Dendritic cell treated with granulocyte-macrophage colony-stimulating factor and Interleukin-4, amounts not matched to agents 40 ng/mL and 50 ng/mL, for 4 days (primary cell): Measurements from ENCODE around the gene CACNA1B.

Experiments used
- H3K27ac Mint-ChIP-seq: one replicate; pipeline ENCODE4 v1.8.0; 2022; ENCODE audit warnings: mild to moderate bottlenecking, mixed read lengths
- H3K27me3 Mint-ChIP-seq: one replicate; pipeline ENCODE4 v1.8.0; 2022; ENCODE audit warnings: mild to moderate bottlenecking, mixed read lengths
- H3K36me3 Mint-ChIP-seq: one replicate; pipeline ENCODE4 v1.8.0; 2022; ENCODE audit warnings: low read depth, mixed read lengths
- H3K4me1 Mint-ChIP-seq: one replicate; pipeline ENCODE4 v1.8.0; 2022; ENCODE audit warnings: low read depth, mixed read lengths
- H3K4me3 Mint-ChIP-seq: one replicate; pipeline ENCODE4 v1.8.0; 2022; ENCODE audit warnings: mild to moderate bottlenecking, moderate library complexity, mixed read lengths
- H3K9me3 Mint-ChIP-seq: one replicate; pipeline ENCODE4 v1.8.0; 2022; ENCODE audit warnings: mixed read lengths
- intact Hi-C: fragments of 100-400 bp; cut with micrococcal nuclease; formaldehyde crosslinking; loops from one replicate; pipeline ENCODE4 v1.15.0; 2022

The CACNA1B gene

DNA sequence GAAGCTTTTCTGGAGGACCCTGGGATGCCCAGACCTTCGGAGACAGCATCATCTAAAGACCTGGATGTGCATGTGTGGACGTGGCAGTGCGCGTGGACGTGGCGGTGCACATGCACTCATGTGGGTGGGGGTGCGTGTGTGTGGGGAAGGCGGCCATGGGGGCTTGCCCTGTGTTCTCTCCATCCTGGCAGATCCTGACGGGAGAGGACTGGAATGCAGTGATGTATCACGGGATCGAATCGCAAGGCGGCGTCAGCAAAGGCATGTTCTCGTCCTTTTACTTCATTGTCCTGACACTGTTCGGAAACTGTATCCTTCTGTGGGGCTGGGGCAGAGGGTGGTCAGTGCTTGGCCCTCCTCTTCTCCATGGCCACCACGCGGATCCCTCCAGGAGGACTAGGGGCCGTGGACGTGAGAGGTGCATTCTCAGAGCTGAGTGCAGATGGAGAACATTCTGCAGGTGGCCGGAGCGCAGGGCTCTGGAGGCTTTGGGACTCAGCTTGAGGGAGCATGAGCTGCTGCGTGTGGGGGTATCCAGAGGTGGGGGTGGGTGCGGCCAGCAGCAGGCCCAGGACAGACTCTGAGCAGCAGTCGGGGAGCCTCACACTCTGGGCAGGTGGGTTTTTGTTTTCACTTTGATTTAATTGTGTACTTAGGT, 129.1 kb downstream of the CACNA1B start:
- H3K27me3 Mint-ChIP-seq: peaks cover 5% of the 10 kb centered on the region
- intact Hi-C loops: no loop called here
- no peak overlapping the region for H3K4me3 Mint-ChIP-seq
- H3K9me3 Mint-ChIP-seq: no peaks in the 10 kb centered on the region
- H3K4me1 Mint-ChIP-seq: no peaks in the 10 kb centered on the region
- H3K36me3 Mint-ChIP-seq: no peaks in the 10 kb centered on the region
- no peak overlapping the region for H3K27ac Mint-ChIP-seq

DNA sequence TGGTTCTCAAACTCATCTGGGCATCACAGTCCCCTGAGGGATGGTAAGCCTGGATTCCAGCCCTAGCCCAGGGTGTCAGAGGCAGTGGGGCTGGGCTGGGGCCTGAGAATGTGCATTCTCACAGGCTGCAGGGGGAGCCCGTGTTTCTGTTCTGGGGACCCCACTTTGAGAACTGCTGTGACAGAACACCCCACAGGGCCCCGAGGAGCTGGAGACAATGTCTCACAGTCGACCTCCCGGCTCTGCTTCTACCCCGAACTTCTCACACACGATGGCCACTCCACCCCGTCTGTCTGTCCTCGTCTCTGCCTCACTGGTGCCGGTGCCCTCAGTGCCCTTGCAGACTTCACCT, 130.0 kb downstream of the CACNA1B start:
- intact Hi-C loops: no loop called here
- Mint-ChIP-seq H3K36me3 (no peaks in the 10 kb centered on the region), H3K27ac (no peak overlapping the region), H3K27me3 (peaks cover 5% of the 10 kb centered on the region), H3K9me3 (no peaks in the 10 kb centered on the region), H3K4me3 (no peak overlapping the region), H3K4me1 (no peaks in the 10 kb centered on the region)

DNA sequence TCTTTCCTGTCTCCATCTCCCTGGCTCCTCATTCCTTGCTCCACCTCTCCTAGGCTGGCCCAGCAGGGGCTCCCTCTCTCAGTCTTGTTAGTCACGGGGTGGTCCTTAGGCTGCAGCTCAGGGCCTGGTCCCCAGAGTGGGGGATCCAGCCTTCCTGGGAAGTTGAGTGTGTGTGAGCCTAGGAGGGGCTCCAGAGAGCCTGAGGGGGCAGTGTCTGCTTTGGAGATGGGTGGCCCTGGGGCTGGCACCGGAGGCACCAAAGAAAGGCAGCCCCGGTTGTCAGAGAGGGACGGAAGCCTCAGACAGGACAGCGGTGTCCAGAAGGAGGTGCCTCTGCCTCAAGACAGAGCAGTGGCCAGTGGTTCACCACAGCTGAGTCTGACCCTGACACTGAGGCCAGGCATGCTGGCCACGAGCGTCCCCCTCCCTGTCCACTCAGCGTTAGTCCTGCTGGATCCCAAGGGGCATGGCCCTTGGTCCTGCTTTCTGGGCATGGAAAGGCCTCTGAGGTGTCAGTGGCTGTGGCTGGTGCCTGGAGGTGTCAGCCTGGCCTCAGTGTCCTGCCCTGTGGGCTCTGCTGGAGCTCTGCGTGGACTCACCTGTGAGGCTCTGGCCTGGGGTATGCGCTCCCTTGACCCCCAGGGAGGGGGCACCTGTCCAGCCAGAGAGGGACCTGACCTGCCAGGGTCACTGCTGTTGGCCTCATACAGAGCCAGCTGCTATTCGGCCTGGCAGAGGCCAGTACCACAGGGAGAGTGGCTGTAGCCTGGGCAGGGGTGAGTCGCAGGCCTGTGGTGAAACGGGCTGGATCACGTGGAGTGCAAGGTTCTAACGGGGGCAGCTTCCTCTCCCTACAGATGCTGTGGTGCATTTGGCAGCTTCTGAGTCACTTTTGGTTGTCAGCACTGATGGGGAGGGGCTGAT, 130.6 kb downstream of the CACNA1B start:
- Mint-ChIP-seq H3K36me3 (no peaks in the 10 kb centered on the region), H3K4me3 (no peak overlapping the region), H3K27ac (no peak overlapping the region), H3K27me3 (peaks cover 5% of the 10 kb centered on the region), H3K9me3 (no peaks in the 10 kb centered on the region), H3K4me1 (no peaks in the 10 kb centered on the region)
- intact Hi-C loops: no loop called here

DNA sequence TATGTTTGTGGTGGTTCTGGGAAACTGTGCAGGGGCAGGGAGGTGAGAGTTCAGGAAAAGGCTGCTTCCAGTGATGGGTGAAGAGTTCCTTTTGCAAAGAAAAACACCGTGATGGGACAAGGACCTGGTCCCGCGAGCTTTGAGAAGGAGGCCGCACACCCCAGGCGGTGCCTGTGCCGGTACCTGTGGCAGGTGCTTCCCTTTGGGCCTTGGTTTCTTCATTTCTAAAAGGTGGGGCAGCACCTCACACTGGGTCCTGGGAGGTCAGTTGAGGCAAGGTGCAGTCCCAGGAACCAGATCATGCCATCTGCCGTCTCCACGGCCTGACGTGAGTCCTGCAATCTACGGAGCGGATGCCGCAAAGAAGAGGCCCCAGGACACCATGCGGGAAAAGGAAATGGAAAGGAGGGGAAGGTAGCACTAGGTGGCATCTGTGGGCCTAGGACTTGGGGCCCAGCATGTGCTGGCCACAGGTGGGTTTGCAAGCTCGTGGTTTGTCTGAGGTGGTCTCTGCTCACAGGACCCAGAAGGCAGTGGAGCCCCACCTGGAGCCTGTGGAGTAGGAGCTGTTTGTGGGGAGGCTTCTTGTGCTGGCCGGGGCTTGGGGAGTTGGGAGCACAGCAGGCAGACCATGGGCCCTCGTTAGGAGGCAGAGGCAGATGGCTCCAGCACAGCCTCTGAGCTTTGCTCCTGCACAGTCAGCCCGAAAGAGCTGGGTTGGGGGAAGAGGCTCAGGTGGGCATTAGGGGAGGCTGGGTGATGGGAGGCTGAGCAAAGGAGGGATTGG, 131.6 kb downstream of the CACNA1B start:
- no peak overlapping the region for H3K27ac Mint-ChIP-seq
- intact Hi-C loops: no loop called here
- peaks cover 3% of the 10 kb centered on the region for H3K27me3 Mint-ChIP-seq
- no peaks in the 10 kb centered on the region for H3K9me3 Mint-ChIP-seq
- no peak overlapping the region for H3K4me3 Mint-ChIP-seq
- H3K4me1 Mint-ChIP-seq: no peaks in the 10 kb centered on the region
- H3K36me3 Mint-ChIP-seq: no peaks in the 10 kb centered on the region

DNA sequence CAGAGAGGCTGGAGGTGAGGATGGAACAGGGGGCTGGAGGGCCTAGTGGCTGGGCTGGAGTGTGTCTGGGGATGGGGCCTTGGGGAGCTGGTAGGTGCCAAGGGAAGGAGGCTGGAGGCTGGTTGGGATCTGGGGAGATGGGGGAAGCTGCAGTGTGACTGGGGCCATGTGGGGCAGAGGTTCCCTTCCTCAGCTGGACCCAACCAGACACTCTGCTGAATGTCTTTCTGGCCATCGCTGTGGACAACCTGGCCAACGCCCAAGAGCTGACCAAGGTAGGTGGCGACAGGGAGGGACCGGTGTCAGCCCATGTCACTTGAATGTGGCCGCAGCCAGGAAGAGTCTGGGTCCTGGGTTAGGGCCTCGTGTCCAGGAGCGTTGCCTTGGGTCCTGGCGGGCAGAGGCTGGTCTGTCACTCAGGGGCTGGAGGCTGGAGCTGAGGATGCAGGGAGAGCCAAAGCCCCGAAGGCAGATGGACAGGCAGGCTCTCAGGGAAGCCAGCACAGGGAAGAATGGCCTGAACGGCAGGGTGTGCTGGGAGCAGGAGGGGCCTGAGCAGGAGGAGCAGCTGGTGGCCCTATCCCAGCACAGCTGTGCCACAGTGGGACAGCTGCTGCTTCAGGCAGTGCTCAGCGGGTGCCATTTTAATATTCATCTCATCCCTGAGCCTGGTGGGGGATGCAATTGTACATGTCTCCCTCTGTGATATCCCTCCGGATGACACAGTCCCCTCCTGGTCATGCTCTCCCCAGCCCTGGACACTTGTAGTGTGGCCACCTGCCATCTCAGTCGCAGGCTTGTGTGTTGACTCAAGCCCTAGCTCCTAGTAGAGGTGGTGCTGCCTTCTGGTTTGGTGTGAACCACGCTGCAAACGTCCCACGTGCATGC, 132.5 kb downstream of the CACNA1B start:
- Mint-ChIP-seq H3K9me3 (no peaks in the 10 kb centered on the region), H3K27me3 (peaks cover 1% of the 10 kb centered on the region), H3K4me1 (no peaks in the 10 kb centered on the region), H3K36me3 (no peaks in the 10 kb centered on the region), H3K4me3 (no peak overlapping the region), H3K27ac (no peak overlapping the region)
- intact Hi-C loops: no loop called here

DNA sequence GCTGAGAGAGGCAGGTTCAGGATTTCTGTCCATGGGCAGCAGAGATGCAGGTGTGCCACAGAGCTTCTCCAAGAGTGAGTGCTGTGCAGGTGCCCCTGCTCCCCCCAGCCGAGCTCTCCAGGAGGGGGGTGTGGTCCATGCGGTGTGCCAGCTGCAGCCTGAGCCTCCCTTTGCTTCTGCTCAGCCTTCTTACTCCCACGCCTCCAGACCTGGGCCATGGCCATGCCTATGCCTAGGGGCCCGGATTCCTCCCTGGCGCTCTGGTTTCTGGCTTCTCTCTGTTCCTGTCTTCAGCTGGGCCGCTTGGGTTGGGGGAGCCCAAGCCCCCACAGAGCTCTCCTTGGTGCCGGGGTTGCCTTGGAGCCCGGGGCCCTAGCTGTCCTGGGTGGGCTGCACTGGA, 133.3 kb downstream of the CACNA1B start:
- no peak overlapping the region for H3K4me3 Mint-ChIP-seq

DNA sequence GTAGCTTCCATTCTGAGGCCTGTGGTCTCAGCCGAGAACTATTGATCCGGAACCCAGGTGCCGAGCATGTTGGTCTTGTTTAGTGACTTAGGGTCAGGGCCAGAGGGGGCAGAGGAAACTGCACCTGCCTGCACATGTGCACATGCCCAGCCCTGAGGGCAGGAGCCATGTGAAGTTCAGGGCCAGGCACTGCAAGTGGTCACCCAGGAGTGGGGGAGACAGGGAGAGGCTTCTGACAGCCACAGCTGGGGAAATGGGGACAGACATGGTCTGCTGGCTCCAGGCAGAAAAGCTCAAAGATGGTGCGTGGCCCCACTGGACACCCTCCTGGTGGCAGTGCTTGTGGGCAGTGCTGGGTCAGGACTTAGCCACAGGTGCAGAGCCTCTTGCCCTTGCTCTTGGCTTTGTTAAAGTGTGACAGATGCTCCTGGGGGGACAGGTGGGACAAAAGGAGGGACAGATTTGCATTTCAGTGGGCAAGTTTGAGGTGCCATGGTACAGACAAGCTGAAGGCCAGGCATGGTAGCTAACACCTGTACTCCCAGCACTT, 134.4 kb downstream of the CACNA1B start:
- no peaks in the 10 kb centered on the region for H3K36me3 Mint-ChIP-seq
- H3K27me3 Mint-ChIP-seq: peaks cover 1% of the 10 kb centered on the region
- H3K4me1 Mint-ChIP-seq: no peaks in the 10 kb centered on the region
- intact Hi-C loops: no loop called here
- no peak overlapping the region for H3K4me3 Mint-ChIP-seq
- no peaks in the 10 kb centered on the region for H3K9me3 Mint-ChIP-seq
- H3K27ac Mint-ChIP-seq: no peak overlapping the region

More for the DNA sequence above, 133.3 kb downstream of the CACNA1B start:
- Mint-ChIP-seq H3K4me1 (no peaks in the 10 kb centered on the region), H3K27me3 (peaks cover 1% of the 10 kb centered on the region), H3K9me3 (no peaks in the 10 kb centered on the region), H3K36me3 (no peaks in the 10 kb centered on the region), H3K27ac (no peak overlapping the region)
- intact Hi-C loops: no loop called here

DNA sequence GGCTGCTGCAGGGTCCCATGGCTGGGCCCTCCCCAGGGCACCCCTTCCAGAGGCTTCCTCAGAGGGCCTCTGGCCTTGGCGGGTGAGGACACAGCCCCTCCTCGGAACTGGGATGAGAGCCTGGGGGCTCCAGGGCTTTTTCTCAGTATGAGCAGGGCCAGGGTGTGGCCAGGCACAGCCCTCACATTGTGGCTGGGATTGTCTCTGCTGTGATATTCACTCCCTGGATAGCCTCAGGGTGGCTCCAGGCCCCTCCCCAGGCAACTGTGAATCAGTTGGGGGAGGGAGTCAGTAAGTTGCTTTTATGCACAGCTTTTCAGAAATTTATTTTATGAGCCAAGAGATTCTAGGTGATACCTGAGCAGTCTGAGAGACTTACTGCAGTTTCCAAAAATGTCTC, 135.7 kb downstream of the CACNA1B start:
- Mint-ChIP-seq H3K36me3 (no peaks in the 10 kb centered on the region), H3K4me3 (no peak overlapping the region)

DNA sequence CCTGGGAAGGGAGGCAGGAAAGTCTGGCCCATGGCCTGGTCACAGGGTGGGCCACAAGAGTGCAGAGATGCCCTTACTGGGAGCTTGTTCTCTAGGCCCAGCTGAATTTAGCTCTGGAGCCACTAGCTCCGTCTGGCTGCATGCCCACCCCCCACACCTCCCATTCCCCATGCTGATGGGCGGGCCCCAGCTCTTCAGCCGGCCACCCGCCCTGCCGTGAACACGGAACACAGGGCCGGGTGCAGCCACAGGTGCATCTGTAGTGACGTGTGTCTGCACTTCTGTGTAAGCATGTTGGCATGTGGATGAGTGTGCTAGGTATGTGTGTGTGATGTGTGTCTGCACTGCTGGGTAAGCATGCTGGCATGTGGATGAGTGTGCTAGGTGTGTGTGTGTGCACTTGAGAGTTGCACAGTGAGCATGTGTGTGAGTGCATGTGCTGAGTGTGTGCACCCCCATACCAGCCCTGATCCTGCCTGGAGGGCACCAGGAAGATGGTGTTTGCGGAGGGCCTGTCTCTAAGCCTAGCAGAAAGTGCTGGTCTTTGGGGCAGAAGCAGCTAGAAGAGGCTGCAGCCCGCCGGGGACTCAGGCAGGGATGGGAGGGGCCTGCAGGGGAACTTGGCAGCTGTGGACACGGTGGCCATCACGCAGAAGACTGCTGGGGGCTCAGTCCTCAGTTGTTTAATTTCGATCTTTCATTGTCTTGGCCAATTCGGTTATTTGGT, 136.4 kb downstream of the CACNA1B start:
- intact Hi-C loops: no loop called here
- H3K36me3 Mint-ChIP-seq: no peaks in the 10 kb centered on the region
- no peaks in the 10 kb centered on the region for H3K9me3 Mint-ChIP-seq
- H3K4me3 Mint-ChIP-seq: no peak overlapping the region
- no peaks in the 10 kb centered on the region for H3K4me1 Mint-ChIP-seq
- no peak overlapping the region for H3K27ac Mint-ChIP-seq
- no peaks in the 10 kb centered on the region for H3K27me3 Mint-ChIP-seq

More for the DNA sequence above, 135.7 kb downstream of the CACNA1B start:
- Mint-ChIP-seq H3K4me1 (no peaks in the 10 kb centered on the region), H3K27ac (no peak overlapping the region), H3K27me3 (no peaks in the 10 kb centered on the region), H3K9me3 (no peaks in the 10 kb centered on the region)
- intact Hi-C loops: no loop called here

DNA sequence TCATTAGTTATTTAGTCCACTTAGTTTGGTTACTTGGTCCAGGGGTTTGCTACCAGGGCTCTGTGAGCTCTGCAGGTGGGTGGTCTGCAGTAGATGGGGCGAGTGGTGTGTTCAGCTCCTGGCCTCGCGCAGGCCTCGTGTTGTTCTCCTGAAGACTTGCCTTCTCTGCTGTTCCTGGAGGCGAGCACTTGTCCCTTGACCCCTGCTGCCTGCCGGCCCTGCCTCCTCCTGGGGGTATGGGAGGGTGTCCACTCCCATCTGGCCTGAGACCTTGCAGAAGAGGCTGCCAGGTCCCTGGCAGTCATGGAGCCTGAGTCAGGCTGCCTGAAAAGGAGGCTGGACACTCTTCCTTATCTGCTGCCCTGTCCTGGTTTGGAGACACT, 137.0 kb downstream of the CACNA1B start:
- H3K4me3 Mint-ChIP-seq: no peak overlapping the region
- intact Hi-C loops: no loop called here
- H3K27ac Mint-ChIP-seq: no peak overlapping the region
- no peaks in the 10 kb centered on the region for H3K4me1 Mint-ChIP-seq
- H3K9me3 Mint-ChIP-seq: no peaks in the 10 kb centered on the region
- H3K27me3 Mint-ChIP-seq: no peaks in the 10 kb centered on the region
- H3K36me3 Mint-ChIP-seq: no peaks in the 10 kb centered on the region

DNA sequence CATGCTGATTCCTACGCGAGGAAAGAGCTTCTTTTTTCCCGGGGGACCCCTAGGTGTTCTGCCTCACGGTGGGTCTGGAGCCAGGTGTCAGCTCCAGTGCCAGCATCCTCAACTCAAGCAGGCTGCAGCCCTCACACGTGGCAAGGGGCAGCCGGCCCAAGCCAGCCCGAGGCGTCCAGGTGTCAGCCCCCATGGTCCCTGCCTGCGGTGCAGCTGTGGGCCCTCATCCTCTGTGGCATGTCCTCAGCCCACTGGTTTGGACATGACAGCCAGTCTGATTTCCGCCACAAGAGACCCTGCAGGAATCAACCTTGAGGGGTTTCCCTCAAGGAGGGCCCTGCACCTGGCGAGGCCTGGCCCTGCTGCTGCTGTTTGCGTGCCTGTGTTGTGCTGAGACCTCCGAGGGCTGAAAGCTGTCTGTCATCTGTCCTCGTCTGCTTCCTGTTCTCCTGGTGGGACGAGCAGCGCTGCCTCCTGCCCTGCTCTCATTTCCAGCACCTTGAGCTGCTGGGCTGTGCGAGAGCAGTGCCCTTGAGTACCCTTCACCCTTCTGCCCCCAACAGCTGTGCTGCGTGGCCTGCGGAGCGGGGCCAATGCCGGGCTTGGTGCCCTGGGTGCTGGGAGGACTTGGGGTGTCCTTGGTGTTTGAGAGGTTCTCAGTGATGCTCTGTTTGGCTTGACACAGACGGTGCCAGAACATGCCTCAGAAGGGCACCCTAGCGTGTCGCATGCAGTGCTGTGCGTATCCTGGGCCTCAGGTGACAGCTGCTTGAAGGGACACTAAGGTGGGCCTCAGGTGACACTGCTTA, 137.6 kb downstream of the CACNA1B start:
- Mint-ChIP-seq H3K27ac (no peak overlapping the region), H3K36me3 (no peaks in the 10 kb centered on the region), H3K27me3 (no peaks in the 10 kb centered on the region), H3K4me3 (no peak overlapping the region), H3K4me1 (no peaks in the 10 kb centered on the region), H3K9me3 (no peaks in the 10 kb centered on the region)
- intact Hi-C loops: no loop called here
